OCI-M1 (cell line): ENCODE measurements around the gene S1PR4.
A peak's percentile ranks its signal among the peaks of the same experiment; 100 is the strongest.
"Not testable (repeated sequence)": the region's sequence is repeated elsewhere in the genome, so short reads cannot be mapped to it uniquely, and the experiment has no call there.

Experiments
- DNase-seq: peaks from one replicate; lab custom pipeline; 2025; lab: John Stamatoyannopoulos, UW

S1PR4 gene

GRCh38 chr19:3179739-3180293, 1.2 kb downstream of the S1PR4 start:
- no peak for DNase-seq

- DNase-seq, result peak; percentile 32
These were observed 5.4 kb downstream of the S1PR4 start for GRCh38 chr19:3183721-3184641.

DNA sequence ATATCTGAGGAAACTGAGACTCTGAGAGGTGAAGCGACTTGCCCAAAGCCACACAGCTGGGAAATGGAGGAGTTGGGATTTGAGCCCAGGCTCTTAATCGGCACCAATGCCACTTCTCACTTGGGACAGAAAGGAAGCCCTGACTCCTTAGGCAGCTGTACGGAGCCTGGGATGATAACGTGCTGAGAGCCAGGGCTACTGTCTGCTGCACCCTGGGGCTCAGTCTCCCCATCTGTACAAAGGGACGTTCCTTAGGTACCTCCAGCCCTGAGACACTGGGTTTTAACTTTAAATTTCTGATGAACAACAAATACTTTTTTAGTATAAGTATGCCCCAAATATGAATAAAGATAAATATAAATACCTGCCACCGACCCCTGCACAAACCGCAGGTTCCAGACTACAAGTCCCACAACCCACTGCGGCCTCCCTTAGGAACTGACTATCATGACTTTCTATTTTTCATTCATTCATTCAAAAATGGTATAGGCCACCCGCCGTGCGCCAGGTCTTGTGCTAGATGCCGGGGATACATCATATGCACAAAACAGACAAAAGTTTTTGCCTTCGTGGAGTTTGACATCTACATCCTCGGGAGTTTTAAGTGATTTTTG, 6.4 kb downstream of the S1PR4 start:
- peak; percentile 88 for DNase-seq

DNA sequence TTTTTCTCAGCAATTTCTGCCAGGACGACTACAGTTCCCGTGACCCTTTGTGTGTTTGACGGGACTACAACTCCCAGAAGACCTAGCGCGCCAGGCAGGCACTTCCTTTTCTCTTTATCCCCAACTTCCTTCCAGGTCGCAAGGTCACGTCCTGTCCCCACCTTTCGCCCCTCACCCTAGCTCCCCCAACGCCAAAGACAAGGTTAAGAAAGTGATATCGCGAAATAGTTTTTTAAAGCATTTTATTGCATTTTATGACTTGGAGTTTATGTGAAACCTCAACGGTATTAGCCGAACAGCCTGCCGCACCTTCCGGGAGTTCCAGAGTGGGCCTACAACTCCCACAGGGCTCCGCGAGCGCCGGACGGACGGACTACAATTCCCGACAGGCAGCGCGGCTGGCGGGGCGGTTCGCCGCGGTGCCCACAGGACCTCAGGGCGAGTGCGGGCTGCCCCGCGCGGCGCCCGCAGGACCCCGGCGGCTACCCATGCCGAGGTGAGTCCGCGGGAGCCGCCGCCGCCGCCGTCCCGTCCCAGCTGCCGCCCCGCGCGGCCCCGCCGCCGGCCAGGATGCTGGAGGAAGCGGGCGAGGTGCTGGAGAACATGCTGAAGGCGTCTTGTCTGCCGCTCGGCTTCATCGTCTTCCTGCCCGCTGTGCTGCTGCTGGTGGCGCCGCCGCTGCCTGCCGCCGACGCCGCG, 7.0 kb downstream of the S1PR4 start, which contains the start of gene NCLN:
Gene NCLN (plus strand): TSS at position 470 of the 699 bp plus-strand sequence. CDS start 101 bp downstream, at position 571.
- peak; percentile 93 for DNase-seq

DNA sequence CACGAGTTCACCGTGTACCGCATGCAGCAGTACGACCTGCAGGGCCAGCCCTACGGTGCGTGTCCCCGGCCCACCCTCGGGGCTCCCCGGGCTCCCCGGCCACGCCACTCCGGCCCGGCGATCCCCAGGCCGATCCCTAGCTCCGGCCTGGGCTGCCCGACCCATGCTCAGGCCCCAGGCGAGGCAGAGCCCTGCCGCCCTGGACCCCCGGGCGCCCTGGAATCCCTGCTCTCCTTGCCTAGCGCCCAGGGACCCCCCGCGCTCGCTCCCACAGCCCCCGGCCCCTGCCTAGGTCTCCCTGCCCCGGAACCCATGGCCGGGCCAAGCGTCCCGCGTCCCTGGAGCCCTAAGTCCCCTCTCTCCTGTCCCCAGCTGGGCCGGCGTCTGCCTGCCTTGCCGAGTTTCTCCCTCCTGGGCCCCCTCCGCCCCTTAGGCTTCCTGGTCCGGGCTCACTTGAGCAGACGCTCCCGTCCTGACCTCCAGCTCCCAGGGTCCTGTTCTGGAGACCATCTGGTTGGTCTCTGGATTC, 7.7 kb downstream of the S1PR4 start:
- peak; percentile 20 for DNase-seq

DNA sequence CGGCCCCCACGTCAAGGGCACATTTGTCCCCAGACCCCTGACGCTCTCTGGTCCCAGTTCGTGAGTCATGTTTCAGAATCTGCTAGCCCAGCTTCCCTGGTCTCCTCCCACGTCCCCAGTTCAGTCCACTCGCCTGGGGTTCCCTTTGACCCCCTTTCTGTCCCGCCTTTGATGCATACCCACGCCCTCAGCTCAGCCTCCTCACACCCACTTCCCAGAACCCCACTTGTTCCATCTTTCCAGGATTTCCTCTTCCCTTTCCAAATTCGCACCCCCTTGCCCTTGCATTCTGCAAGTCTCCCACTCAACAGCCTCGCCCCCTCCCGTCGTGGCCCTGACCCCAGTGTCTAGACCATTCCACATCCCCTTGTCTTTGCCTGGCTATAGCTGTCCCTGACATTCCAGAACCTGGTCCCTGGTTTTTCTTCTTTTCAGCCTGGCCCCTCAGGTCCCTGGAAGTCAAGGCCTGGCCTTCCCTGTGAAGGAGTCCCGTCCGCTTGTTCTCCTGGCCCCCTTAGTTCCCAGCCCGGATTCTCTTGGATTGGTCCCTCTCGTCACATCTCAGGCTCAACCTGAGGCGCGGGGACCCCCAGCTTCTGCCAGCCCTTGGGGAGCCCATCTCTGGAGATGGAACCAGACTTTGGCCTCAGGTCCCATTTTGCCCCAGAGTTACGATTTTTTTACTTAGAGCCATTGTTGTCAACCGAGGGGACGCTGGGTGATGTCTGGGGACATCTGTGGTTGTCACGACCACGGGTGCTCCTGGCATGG, 8.5 kb downstream of the S1PR4 start:
- DNase-seq, result peak; percentile 1

- no peak for DNase-seq
These were observed 9.3 kb downstream of the S1PR4 start for GRCh38 chr19:3187662-3188511.

GRCh38 chr19:3188627-3189596, 10.3 kb downstream of the S1PR4 start:
- no peak for DNase-seq

- no peak for DNase-seq
These were observed 11.3 kb downstream of the S1PR4 start for GRCh38 chr19:3189702-3190469.

GRCh38 chr19:3190470-3190770, 11.9 kb downstream of the S1PR4 start:
- DNase-seq, result no peak

DNA sequence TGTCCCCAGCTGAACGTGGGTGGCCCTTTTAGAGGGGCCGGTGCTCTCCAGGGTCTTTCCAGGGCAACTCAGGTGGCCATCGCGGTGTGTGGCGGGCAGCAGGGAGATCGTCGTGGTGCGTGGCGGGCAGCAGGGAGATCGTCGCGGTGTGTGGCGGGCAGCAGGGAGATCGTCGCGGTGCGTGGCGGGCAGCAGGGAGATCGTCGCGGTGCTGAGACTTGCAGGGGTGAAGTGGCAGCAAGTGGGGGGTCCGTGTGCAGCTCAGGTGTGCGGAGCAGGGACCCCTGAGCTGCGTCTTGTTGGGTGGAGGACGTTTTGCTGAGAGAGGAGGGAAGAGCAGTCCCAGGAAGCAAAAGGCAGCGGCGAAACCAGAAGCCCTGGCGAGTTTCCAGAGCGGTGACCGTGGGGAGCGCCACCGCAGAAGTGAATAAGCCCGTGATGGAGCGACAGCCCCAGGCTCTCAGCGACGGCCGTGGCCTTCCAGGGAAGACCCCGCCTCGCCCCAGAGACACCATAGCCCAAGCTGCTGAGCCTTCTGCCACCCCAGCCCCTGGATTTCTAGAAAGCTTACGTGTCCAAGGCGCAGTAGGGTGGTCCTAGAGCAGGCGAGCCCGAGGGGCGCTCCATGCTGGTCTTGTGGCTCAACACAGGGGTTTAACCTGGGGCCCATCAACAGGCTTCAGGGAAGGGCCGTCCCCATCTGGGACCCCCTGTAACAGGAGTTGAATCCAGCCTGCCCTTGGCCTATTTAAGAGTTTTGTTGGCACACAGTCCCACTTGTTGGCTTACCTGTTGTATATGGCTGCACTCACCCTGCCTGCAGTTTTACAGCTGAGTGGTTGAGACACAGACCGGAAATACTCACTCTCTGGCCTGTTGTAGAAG, 12.6 kb downstream of the S1PR4 start:
- no peak for DNase-seq

GRCh38 chr19:3191806-3192104, 13.2 kb downstream of the S1PR4 start:
- DNase-seq, result not testable (repeated sequence)

GRCh38 chr19:3192228-3192635, 13.7 kb downstream of the S1PR4 start:
- DNase-seq, result no peak

DNA sequence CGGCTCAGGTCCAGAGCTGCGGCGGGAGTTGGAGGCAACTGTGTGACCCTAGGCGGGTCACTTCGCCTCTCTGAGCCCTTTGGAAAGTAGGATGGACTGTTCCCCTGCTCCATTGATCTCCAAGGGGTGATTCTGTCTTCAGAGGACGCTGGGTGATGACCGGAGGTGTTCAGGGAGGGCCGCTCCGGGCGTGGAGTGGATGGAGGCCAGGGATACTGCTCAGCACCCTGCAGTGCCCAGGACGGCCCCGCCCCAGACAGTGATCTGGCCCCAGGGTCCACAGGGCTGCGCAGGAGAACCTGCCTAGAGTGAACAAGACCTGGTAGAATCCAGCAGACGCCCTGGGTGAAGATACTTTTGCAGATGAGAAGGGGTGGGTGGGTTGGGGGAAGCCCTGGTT, 14.1 kb downstream of the S1PR4 start:
- no peak for DNase-seq

DNA sequence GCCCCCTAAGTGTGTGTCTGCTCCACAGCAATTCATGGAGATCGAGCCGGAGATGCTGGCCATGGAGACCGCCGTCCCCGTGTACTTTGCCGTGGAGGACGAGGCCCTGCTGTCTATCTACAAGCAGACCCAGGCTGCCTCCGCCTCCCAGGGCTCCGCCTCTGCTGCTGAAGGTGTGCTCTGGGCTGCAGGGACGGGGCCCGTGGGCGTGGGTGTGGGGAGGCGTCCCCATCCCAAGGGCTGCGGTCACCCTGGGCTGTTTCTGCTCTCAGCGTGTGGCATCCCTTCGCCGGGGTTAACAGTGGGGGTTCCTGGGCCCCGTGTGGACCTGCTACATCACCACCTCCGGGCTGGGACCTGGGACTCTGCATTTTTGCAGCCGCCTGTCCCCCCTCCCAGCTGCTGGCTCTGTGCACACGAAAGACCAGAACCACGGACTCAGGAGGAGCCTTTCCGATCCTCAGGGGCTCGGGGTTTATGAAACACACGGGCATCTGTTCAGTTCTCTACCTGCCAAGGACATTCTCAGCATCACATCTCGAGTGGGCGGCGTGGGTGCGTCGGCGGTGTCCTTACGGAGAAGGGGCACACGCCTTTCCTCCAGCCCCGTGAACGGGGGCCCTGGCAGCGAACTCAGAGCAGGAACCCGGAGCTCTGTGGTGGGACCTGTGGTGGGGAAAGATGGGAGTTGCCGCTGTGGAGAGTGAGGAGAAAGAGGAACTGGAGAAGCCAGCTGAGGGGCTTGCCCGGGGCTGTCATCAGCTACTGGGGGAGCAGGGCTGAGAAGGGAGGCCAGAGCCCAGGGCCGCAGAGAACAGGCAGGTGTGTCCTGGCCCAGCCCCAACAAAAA, 14.9 kb downstream of the S1PR4 start:
- peak; percentile 85 for DNase-seq
